ENCODE results near the gene STARD7.

GRCh38 chr2:96253006-96253405 is 44.4 kb upstream of the STARD7 start:
- TF ChIP-seq CTCF (IDR thresholded peaks at IDR 0.05; ENCODE audit: low read depth, low read length) (no peak), EZH2phosphoT487 (IDR thresholded peaks at IDR 0.05; ENCODE audit: low read depth) (no peak)

Measured in OCI-LY3 (cell line).